Adipose tissue (tissue), 3 donors: ENCODE results near the gene SPINT4. TPM values are rescaled to one million over a fixed set of nuclear protein-coding genes. Genes with fewer than 3 reads are reported as not detected.
"Not testable (repeated sequence)": the region's sequence is repeated elsewhere in the genome, so short reads cannot be mapped to it uniquely, and the experiment has no call there.

Experiments
- H3K27ac ChIP-seq: one replicate; pipeline ENCODE4 v1.5.1; 2013; ENCODE audit warnings: low read depth, low read length
- WGBS, 3 donors: extraction: QIAGEN DNeasy Blood & Tissue Kit; methylation state at CpG; one replicate each; pipeline ENCODE4 v1.1.7; 2013; 5-methylcytosine and 5-hydroxymethylcytosine counted together
- polyA plus RNA-seq, 3 donors: library from polyadenylated mRNA; stranded (reverse); fragments of 200-250 nt; gene quantifications; one replicate each; pipeline ENCODE4 v1.2.3, GENCODE V29; 2013
- donor health status: healthy with polysubstance abuse.
- donor health status: Bipolar disorder and iron deficiency.
- donor health status: healthy.

Gene SPINT4
- polyA plus RNA-seq = not detected

DNA sequence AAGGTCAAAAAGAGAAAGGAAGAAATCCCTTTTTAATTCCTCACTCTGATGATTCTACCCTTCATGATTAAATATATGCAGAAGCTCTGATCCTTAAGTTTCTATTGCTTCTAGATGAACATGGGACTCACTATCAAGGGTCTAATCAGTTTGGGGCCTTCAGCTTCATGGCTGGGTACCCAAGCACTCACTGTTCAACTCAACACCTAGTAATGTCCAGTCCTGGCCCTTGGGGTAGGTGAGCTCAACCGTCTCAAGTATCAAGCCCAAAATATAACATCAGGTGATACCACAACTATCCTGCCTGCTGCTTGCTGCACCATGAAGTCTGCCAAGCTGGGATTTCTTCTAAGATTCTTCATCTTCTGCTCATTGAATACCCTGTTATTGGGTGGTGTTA lies at the start of gene SPINT4:
SPINT4 (plus strand) TSS at position 301 of the 400 bp plus-strand sequence; CDS start at position 322, 21 bp downstream.
- H3K27ac ChIP-seq = no peak within 1 kb of the TSS
- WGBS, 3 donors = 57 to 89% (median 72%) methylated on average over 1 of the region's 1 CpG

DNA sequence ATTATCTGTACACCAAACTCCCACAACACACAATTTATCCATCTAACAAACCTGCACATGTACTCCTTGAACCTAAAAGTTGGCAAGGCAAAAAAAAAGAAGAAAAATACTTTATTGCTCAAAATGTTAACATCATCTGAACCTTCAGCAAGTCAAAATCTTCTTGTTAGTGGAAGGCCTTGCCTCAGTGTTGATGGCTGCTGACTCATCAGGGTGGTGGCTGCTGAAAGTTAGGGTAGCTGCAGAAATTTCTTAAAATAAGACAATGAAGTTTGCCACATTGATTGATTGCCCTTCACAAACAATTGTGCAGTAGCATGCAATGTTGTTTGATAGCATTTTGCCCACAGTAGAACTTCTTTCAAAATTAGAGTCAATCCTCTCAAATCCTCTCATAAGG lies 49.4 kb upstream of the SPINT4 start:
- no peak overlapping the region for H3K27ac ChIP-seq

DNA sequence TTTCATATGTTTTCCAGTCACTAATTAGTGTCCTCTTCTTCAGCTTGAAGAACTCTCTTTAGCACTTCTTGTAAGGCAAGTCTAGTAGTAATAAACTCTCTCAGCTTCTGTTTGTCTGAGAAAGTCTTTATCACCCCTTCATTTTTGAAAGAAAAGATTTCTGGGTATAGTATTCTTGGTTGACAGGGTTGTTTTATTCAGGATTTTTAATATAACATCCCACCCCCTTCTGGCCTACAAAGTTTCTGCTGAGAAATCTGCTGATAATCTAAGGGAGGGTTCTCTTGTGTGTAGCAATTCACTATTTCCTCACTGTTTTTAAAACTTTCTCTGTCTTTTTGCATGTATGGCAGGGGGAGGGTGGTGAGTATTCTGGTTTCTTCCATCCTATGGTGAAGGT lies 42.5 kb upstream of the SPINT4 start:
- H3K27ac ChIP-seq = no peak overlapping the region

DNA sequence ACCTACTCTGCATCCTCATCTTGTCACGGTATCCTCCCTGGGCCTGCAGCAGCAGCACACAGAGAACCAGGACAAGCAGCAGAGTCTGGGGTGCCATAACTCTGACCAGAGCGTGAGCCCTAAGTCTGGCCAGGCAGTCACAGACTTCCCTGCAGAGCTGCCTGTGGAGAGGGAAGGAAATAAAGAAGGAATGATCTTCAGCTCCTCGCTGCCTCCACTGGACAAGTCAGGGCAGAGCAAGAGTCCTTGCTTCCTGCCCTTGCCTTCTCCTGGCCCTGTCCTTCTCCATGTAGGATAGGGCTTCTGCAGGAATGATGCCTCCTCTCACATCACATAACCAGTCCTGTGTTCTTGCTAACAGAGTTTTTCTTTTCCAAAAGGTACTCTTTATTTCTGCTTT lies 36.3 kb upstream of the SPINT4 start:
- no peak overlapping the region for H3K27ac ChIP-seq
- WGBS, 3 donors = 55 to 65% (median 62%) methylated on average over 3 of the region's 3 CpGs

DNA sequence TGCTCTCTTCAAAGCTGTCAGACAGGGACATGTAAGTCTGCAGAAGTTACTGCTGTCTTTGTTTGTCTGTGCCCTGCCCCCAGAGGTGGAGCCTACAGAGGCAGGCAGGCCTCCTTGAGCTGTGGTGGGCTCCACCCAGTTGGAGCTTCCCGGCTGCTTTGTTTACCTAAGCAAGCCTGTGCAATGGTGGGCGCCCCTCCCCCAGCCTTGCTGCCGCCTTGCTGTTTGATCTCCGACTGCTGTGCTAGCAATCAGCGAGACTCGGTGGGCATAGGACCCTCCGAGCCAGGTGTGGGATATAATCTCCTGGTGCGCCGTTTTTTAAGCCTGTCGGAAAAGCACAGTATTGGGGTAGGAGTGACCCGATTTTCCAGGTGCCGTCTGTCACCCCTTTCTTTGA lies 28.8 kb upstream of the SPINT4 start:
- not testable (repeated sequence) for H3K27ac ChIP-seq
- WGBS, 3 donors = 74 to 95% (median 87%) methylated on average over 11 to 12 of the region's 12 CpGs

- no peak overlapping the region for H3K27ac ChIP-seq
- 82 to 88% (median 86%) methylated on average over 2 of the region's 2 CpGs for WGBS, 3 donors
Measured at GRCh38 chr20:45695496-45695895, 26.7 kb upstream of the SPINT4 start.

DNA sequence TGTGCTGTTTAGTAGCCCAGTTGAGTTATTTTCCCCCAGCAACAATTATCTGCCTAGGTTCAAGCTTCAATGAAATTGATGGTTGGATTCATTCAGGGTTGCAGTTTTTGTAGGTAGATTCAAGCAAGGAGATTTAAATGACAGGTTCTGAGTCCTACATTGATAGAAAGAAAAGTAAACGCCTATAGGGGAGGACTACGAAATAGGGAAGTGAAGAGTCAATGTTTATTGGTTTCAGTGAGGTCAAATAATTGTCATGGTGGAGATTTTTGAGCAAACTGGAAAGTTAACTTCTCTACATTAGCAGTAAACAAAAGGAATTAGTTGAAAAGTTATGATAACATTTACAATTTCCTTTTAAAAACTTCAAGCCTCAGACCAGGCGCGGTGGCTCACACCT lies 21.0 kb upstream of the SPINT4 start:
- 59 to 77% (median 72%) methylated on average over 4 of the region's 4 CpGs for WGBS, 3 donors
- H3K27ac ChIP-seq = no peak overlapping the region

GRCh38 chr20:45701873-45702272 lies 20.3 kb upstream of the SPINT4 start, which contains the start of gene WFDC13:
WFDC13 (plus strand) TSS chr20:45702038; CDS start chr20:45702124, 86 bp downstream.
- H3K27ac ChIP-seq = no peak within 1 kb of the TSS
- 74 to 76% (median 75%) methylated on average over 4 of the region's 4 CpGs for WGBS, 3 donors

DNA sequence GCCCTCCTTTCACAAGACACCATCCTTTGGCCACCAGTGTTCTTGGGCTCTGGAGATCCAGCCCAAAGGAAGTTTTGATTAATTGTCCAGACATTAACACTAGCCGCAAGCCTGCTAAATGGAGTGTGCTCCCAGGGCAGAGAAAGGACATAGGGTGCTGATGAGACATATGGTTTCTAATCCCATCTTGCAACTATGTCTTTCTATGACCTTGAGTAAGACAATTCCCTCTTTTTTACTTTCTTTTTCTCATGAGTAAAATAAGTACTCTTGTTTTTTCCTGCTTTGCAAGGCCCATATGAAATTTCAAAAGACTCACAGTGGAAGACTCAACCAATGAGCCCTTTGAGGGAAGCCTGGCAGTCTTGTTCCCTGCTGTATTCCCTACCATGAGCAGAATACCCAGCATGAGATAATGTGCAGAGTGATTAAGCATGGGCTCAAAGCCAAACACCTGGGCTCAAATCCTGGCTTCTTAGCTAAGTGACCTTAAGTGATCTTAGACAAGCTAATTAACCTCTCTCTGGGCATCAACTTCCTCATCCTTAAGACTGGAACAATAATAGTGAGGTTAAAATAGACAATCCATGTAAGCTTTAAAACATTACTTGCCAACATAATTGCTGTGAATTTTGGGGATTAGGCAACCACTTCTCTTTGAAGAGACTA lies 17.0 kb upstream of the SPINT4 start, which contains the start of gene WFDC10B:
WFDC10B (minus strand) TSS at position 51 of the 669 bp plus-strand sequence. CDS start 19,027 bp downstream, outside the sequence.
- 74 to 94% (median 81%) methylated on average over 1 of the region's 1 CpG for WGBS, 3 donors
- no peak within 1 kb of the TSS for H3K27ac ChIP-seq

DNA sequence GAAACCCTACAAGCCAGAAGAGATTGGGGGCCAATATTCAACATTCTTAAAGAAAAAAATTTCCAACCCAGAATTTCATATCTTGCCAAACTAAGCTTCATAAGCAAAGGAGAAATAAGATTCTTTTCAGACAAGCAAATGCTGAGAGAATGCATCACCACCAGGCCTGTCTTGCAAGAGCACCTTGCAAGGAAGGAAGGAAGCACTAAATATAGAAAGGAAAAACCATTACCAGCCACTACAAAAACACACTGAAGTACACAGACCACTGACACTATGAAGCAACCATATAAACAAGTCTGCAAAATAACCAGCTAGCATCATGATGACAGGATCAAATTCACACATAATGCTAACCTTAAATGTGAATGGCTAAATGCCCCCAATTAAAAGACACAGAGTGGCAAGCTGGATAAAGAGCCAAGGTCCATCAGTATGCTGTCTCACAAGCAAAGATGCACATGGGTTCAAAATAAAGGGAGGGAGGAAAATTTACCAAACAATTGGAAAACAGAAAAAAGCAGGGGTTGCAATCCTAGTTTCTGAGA lies 5.9 kb upstream of the SPINT4 start:
- H3K27ac ChIP-seq = not testable (repeated sequence)

DNA sequence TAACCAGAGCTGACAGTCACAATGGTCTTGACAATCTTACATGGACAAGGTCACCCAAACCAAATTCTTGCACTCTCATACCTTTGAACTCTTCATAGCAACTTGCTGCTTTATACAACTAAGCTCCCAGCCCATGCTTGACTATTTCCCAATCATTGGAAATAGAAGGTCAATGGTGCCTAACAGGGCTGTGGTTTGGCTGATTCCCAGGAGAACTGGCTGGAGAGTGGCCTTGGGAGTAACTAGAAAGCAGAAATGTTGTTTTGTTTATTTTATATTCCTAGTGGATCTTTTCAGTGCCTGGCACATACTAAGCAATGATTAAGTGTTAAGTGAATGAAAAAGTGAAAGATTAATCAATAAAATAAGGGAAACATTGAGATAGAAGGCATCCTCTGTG lies 3.0 kb downstream of the SPINT4 start:
- no peak overlapping the region for H3K27ac ChIP-seq

- WGBS, 3 donors = 40 to 49% (median 42%) methylated on average over 2 of the region's 2 CpGs
- H3K27ac ChIP-seq = no peak overlapping the region
Measured at GRCh38 chr20:45727044-45727443, 4.9 kb downstream of the SPINT4 start.

DNA sequence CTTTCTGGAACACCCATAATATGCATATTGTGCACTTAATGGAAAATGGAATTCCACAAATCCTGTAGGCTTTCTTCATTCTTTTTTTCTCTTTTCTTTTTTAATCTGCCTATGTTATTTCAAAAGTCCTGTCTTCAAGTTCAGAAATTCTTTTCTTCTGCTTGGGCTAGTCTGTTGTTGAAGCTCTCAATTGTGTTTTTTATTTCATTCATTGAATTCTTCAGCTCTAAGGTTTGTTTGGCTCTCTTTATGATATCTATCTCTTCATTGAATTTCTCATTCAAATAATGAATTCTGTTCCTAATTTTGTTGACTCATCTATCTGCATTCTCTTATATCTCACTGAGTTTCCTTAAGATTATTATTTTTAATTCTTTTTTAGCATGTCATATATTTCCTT lies 10.1 kb downstream of the SPINT4 start:
- H3K27ac ChIP-seq = no peak overlapping the region

DNA sequence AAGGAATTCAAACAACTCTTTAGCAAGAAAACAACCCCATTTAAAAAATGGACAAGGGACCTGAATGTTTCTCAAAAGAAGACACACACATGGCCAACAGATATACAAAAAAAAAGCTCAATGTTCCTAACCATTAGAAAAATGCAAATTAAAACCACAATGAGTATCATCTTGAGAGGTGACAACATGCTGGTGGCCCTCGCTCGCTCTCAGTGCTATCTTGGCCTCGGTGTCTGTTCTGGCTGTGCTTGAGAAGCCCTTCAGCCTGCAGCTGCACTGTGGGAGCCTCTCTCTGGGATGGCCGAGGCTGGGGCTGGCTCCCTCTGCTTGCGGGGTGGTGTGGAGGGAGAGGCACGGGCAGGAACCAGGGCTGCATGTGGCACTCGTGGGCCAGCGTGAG lies 13.4 kb downstream of the SPINT4 start:
- H3K27ac ChIP-seq = no peak overlapping the region
- 81 to 89% (median 86%) methylated on average over 8 of the region's 8 CpGs for WGBS, 3 donors

DNA sequence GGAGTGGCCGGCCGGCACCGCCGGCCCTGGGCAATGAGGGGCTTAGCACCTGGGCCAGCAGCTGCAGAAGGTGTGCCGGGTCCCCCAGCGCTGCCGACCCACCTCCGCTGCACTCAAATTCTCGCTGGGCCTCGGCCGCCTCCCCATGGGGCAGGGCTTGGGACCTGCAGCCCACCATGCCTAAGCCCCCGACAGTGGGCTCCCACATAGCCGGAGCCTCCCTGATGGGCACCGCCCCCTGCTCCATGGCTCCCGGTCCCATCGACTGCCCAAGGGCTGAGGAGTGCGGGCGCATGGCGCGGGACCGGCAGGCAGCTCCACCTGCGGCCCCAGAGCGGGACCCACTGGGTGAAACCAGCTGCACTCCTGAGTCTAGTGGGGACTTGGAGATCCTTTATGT lies 13.8 kb downstream of the SPINT4 start:
- 87 to 98% (median 93%) methylated on average over 19 to 23 of the region's 23 CpGs for WGBS, 3 donors

GRCh38 chr20:45742596-45742995 lies 20.4 kb downstream of the SPINT4 start:
- H3K27ac ChIP-seq = no peak overlapping the region
- WGBS, 3 donors = 81 to 88% (median 87%) methylated on average over 4 of the region's 4 CpGs

More for the DNA sequence above, 13.8 kb downstream of the SPINT4 start:
- no peak overlapping the region for H3K27ac ChIP-seq

DNA sequence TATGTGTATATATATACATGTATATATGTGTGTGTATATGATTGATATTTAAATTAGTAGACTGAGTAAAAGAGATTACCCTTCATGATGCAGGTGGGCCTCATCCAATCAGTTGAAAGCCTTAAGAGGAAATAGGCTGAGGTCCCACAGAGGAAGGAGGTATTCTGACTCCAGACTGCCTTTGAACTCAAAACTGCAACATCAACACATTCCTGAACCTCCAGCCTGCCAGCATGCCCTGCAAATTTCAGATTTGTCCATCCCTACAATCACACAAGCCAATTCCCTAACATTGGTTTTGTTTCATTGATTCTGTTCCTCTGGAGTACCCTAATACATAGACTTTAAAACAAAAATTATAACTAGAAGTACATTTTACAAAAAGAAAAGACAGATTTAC lies 22.9 kb downstream of the SPINT4 start:
- no peak overlapping the region for H3K27ac ChIP-seq

- no peak overlapping the region for H3K27ac ChIP-seq
- 79 to 93% (median 92%) methylated on average over 1 of the region's 1 CpG for WGBS, 3 donors
Measured at GRCh38 chr20:45751721-45752120, 29.6 kb downstream of the SPINT4 start.

- WGBS, 3 donors = 74 to 94% (median 88%) methylated on average over 3 of the region's 3 CpGs
- no peak overlapping the region for H3K27ac ChIP-seq
Measured at GRCh38 chr20:45752746-45753145, 30.6 kb downstream of the SPINT4 start.

GRCh38 chr20:45758096-45758495 lies 35.9 kb downstream of the SPINT4 start:
- 82 to 90% (median 87%) methylated on average over 4 of the region's 4 CpGs for WGBS, 3 donors
- H3K27ac ChIP-seq = no peak overlapping the region
